HCT116 (cell line): Measurements from ENCODE around the gene PRDM1. TPM values are rescaled to one million over a fixed set of nuclear protein-coding genes. Genes with fewer than 3 reads are reported as not detected.

Source experiments
- ATAC-seq: fragments of 200-7000 bp; cut with Tn5 transposase; 2 replicates; pipeline ENCODE4 v1.9.1; 2020; ENCODE audit warnings: mild to moderate bottlenecking, moderate library complexity
- BruUV-seq: library from RNA; stranded (reverse); fragments of 400-500 nt; replicated peaks from 2 replicates; lab custom pipeline; 2021; lab: Mats Ljungman, UMichigan
- CTCF ChIA-PET: fragments of 300-600 bp; sonication (Branson Sonifier 250); formaldehyde crosslinking; loops from one replicate; lab custom pipeline; 2021; ENCODE audit warnings: antibody characterized with exemption; lab: Charles Lee
- POLR2A ChIA-PET: fragments of 300-600, 350-600 bp; sonication (Branson Sonifier 250); formaldehyde crosslinking; loops from one replicate; lab custom pipeline; 2021; ENCODE audit warnings: antibody characterized with exemption; lab: Charles Lee
- RAD21 ChIA-PET, 2 experiments: fragments of 300-600 bp; sonication (Branson Sonifier 250); formaldehyde crosslinking; loops; one replicate each; lab custom pipeline; 2023; ENCODE audit warnings: low total read pairs in 2 of 2; ENCODE audit not compliant: uncharacterized antibody in 2 of 2, unreplicated experiment in 2 of 2, low non-redundant PET in 1 of 2; lab: Charles Lee
- DNase-seq: peaks from one replicate; pipeline ENCODE4 v3.0.0-alpha.2; 2010; ENCODE audit warnings: low read depth, low spot score
- H2AFZ ChIP-seq: fragments of 200-600 bp; shearing (Covaris generic), sonication (generic); 2 replicates; pipeline ENCODE4 v1.6.1; 2017; ENCODE audit warnings: low read depth, mixed run types, mixed read lengths, antibody characterized with exemption, low read length; ENCODE audit not compliant: poor library complexity, severe bottlenecking
- H3K27ac ChIP-seq: 2 replicates; pipeline ENCODE4 v1.5.1; 2012; ENCODE audit warnings: low read depth, low read length
- H3K27me3 ChIP-seq: fragments of 200-600 bp; sonication (generic); 2 replicates; pipeline ENCODE4 v1.6.1; 2016; ENCODE audit warnings: mixed run types, low read length, mixed read lengths; ENCODE audit not compliant: insufficient read depth
- H3K36me3 ChIP-seq, 2 experiments: fragments of 200-500 bp in 1 of 2; fragments of 200-600 bp in 1 of 2; sonication (Bioruptor generic) in 1 of 2; sonication (generic) in 1 of 2; 2 replicates each; pipeline versions ENCODE4 v1.5.1 to v1.6.1; 2014 to 2016; ENCODE audit warnings: low read length in 2 of 2, inconsistent platforms in 1 of 2, mixed read lengths in 1 of 2, mixed run types in 1 of 2; ENCODE audit not compliant: insufficient read depth in 2 of 2, control insufficient read depth in 1 of 2
- H3K4me1 ChIP-seq, 2 experiments: fragments of 200-600 bp in 1 of 2; sonication (generic) in 1 of 2; 2 replicates each; pipeline versions ENCODE4 v1.5.1 to v1.6.1; 2012 to 2017; ENCODE audit warnings: low read length in 2 of 2, inconsistent platforms in 1 of 2, mild to moderate bottlenecking in 1 of 2, mixed read lengths in 1 of 2, mixed run types in 1 of 2, moderate library complexity in 1 of 2; ENCODE audit not compliant: insufficient read depth in 2 of 2, control insufficient read depth in 1 of 2
- H3K4me2 ChIP-seq: fragments of 200-600 bp; sonication (generic); 2 replicates; pipeline ENCODE4 v1.6.1; 2017; ENCODE audit warnings: mixed run types, low read length, mixed read lengths
- H3K4me3 ChIP-seq, 2 experiments: fragments of 200-600 bp in 1 of 2; sonication (generic) in 1 of 2; replicated peaks in 1 of 2; 2 replicates each; pipeline ENCODE4 v1.5.1; 2011 to 2016; ENCODE audit warnings: low read length in 2 of 2, control low read depth in 1 of 2, low read depth in 1 of 2, mild to moderate bottlenecking in 1 of 2, mixed read lengths in 1 of 2, mixed run types in 1 of 2
- H3K79me2 ChIP-seq: fragments of 200-600 bp; sonication (generic); 2 replicates; pipeline ENCODE4 v1.6.1; 2017; ENCODE audit warnings: mild to moderate bottlenecking, mixed run types, low read length, moderate library complexity, mixed read lengths; ENCODE audit not compliant: insufficient read depth
- H3K9ac ChIP-seq: fragments of 200-600 bp; sonication (generic); 2 replicates; pipeline ENCODE4 v1.6.1; 2016; ENCODE audit warnings: low read length, mixed read lengths
- H3K9me2 ChIP-seq: fragments of 200-600 bp; sonication (generic), shearing (Covaris generic); 2 replicates; pipeline ENCODE4 v1.6.1; 2017; ENCODE audit warnings: mixed run types, mild to moderate bottlenecking, moderate library complexity; ENCODE audit not compliant: insufficient read depth
- H3K9me3 ChIP-seq, 2 experiments: fragments of 200-500 bp in 1 of 2; fragments of 200-600 bp in 1 of 2; sonication (Bioruptor generic) in 1 of 2; sonication (generic) in 1 of 2; 2 replicates each; pipeline ENCODE4 v1.6.1; 2014 to 2017; ENCODE audit warnings: low read length in 2 of 2, mixed read lengths in 2 of 2, inconsistent platforms in 1 of 2, low read depth in 1 of 2, mild to moderate bottlenecking in 1 of 2, mixed run types in 1 of 2, moderate library complexity in 1 of 2; ENCODE audit not compliant: control insufficient read depth in 1 of 2, insufficient read depth in 1 of 2
- H4K20me1 ChIP-seq: fragments of 200-600 bp; sonication (generic), shearing (Covaris generic); 2 replicates; pipeline ENCODE4 v1.6.1; 2017; ENCODE audit warnings: mixed run types, mild to moderate bottlenecking, moderate library complexity; ENCODE audit not compliant: insufficient read depth
- EGR1 ChIP-seq: IDR thresholded peaks from 2 replicates; pipeline ENCODE4 v1.6.1; 2012; ENCODE audit warnings: low read depth
- EZH2 ChIP-seq: fragments of 200-600 bp; sonication (generic); IDR thresholded peaks from 2 replicates; pipeline ENCODE4 v1.6.1; 2017; ENCODE audit warnings: antibody characterized with exemption, mixed run types
- EZH2phosphoT487 ChIP-seq: fragments of 200-600 bp; IDR thresholded peaks from 2 replicates; pipeline ENCODE4 v1.6.1; 2018; ENCODE audit warnings: antibody characterized with exemption, borderline replicate concordance
- FOSL1 ChIP-seq: IDR thresholded peaks from 2 replicates; pipeline ENCODE4 v1.6.1; 2012; ENCODE audit warnings: low read depth
- POLR2A ChIP-seq: IDR thresholded peaks from 2 replicates; pipeline ENCODE4 v1.7.0; 2011; ENCODE audit warnings: borderline replicate concordance; ENCODE audit not compliant: insufficient read depth, insufficient read length; ENCODE audit errors: extremely low read depth
- POLR2AphosphoS5 ChIP-seq: IDR thresholded peaks from 2 replicates; pipeline ENCODE4 v1.6.1; 2011; ENCODE audit warnings: mild to moderate bottlenecking, low read depth, low read length, moderate library complexity
- RAD21 ChIP-seq: IDR thresholded peaks from 2 replicates; pipeline ENCODE4 v1.6.1; 2012; ENCODE audit warnings: low read depth, mild to moderate bottlenecking
- SP1 ChIP-seq: IDR thresholded peaks from 2 replicates; pipeline ENCODE4 v1.6.1; 2012; ENCODE audit warnings: low read depth
- SRF ChIP-seq: IDR thresholded peaks from 2 replicates; pipeline ENCODE4 v1.6.1; 2012; ENCODE audit warnings: low read depth
- TCF7L2 ChIP-seq: IDR thresholded peaks from 2 replicates; pipeline ENCODE4 v1.7.0; 2011; ENCODE audit warnings: borderline replicate concordance, inconsistent platforms; ENCODE audit not compliant: insufficient read depth, insufficient read length; ENCODE audit errors: extremely low read depth
- YY1 ChIP-seq: IDR thresholded peaks from 2 replicates; pipeline ENCODE4 v1.6.1; 2011; ENCODE audit warnings: low read length, low read depth, moderate library complexity, mild to moderate bottlenecking; ENCODE audit not compliant: insufficient replicate concordance; ENCODE audit errors: extremely low read depth
- ZFX ChIP-seq: fragments of 450-650 bp; IDR thresholded peaks from 2 replicates; pipeline ENCODE4 v1.6.1; 2017
- intact Hi-C: fragments of 100-400 bp; cut with micrococcal nuclease; formaldehyde crosslinking; loops from 2 replicates; pipeline ENCODE4 v1.10.0; 2022
- total RNA-seq: library from RNA; stranded (reverse); gene quantifications from one replicate; pipeline ENCODE4 v1.2.1, GENCODE V29; 2021; ENCODE audit not compliant: unreplicated experiment
- TF ChIP-seq, protein P1 (sequence below): IDR thresholded peaks from 2 replicates; pipeline ENCODE4 v1.6.1; 2011; ENCODE audit warnings: mild to moderate bottlenecking, low read length, moderate library complexity; ENCODE audit not compliant: insufficient replicate concordance; ENCODE audit errors: extremely low read depth
- TF ChIP-seq, protein P2 (sequence below): IDR thresholded peaks from 2 replicates; pipeline ENCODE4 v1.6.1; 2012
- TF ChIP-seq, protein P3 (sequence below): IDR thresholded peaks from 2 replicates; pipeline ENCODE4 v1.6.1; 2012
- TF ChIP-seq, protein P4 (sequence below): IDR thresholded peaks from 2 replicates; pipeline ENCODE4 v1.6.1; 2012; ENCODE audit warnings: low read depth
- TF ChIP-seq, protein P5 (sequence below), 3 experiments: fragments of 200-600 bp in 1 of 3; sonication (generic) in 1 of 3; IDR thresholded peaks in 2 of 3; conservative IDR thresholded peaks in 1 of 3; 2 replicates each; pipeline ENCODE4 v1.5.1; 2012 to 2017; ENCODE audit warnings: low read depth in 2 of 3, low read length in 2 of 3, antibody characterized with exemption in 1 of 3, borderline replicate concordance in 1 of 3, control low read depth in 1 of 3, mild to moderate bottlenecking in 1 of 3, mixed read lengths in 1 of 3, mixed run types in 1 of 3, moderate library complexity in 1 of 3; ENCODE audit not compliant: insufficient read depth in 1 of 3

The PRDM1 gene
- total RNA-seq, 1 experiment from 2014 or later, result 3.4 TPM

GRCh38 chr6:106064142-106064541 is 22.0 kb upstream of the PRDM1 start:
- H3K36me3 ChIP-seq, result no peaks in the 10 kb centered on the region
- no peak overlapping the region for H2AFZ ChIP-seq
- no peak overlapping the region for H3K9ac ChIP-seq
- H3K27ac ChIP-seq, result no peak overlapping the region
- H3K4me2 ChIP-seq, result no peak overlapping the region
- RAD21 ChIA-PET, result no interaction called here
- H3K79me2 ChIP-seq, result no peaks in the 10 kb centered on the region
- ATAC-seq, result no peak
- DNase-seq, result no peak
- H3K4me3 ChIP-seq, result no peak overlapping the region
- POLR2A ChIA-PET, result no interaction called here
- no peaks in the 10 kb centered on the region for H4K20me1 ChIP-seq
- BruUV-seq, result no TSS peak
- CTCF ChIA-PET, result no interaction called here
- H3K9me3 ChIP-seq, result no peaks in the 10 kb centered on the region
- intact Hi-C loops, result no loop called here
- H3K4me1 ChIP-seq, result no peaks in the 10 kb centered on the region
- no peak for TF ChIP-seq POLR2A
- no peak for TF ChIP-seq SP1
- TF ChIP-seq, protein P1, sequence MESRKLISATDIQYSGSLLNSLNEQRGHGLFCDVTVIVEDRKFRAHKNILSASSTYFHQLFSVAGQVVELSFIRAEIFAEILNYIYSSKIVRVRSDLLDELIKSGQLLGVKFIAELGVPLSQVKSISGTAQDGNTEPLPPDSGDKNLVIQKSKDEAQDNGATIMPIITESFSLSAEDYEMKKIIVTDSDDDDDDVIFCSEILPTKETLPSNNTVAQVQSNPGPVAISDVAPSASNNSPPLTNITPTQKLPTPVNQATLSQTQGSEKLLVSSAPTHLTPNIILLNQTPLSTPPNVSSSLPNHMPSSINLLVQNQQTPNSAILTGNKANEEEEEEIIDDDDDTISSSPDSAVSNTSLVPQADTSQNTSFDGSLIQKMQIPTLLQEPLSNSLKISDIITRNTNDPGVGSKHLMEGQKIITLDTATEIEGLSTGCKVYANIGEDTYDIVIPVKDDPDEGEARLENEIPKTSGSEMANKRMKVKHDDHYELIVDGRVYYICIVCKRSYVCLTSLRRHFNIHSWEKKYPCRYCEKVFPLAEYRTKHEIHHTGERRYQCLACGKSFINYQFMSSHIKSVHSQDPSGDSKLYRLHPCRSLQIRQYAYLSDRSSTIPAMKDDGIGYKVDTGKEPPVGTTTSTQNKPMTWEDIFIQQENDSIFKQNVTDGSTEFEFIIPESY, result no peak
- no peak for TF ChIP-seq FOSL1
- TF ChIP-seq, protein P2, sequence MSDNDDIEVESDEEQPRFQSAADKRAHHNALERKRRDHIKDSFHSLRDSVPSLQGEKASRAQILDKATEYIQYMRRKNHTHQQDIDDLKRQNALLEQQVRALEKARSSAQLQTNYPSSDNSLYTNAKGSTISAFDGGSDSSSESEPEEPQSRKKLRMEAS, result no peak
- no peak for TF ChIP-seq TCF7L2
- TF ChIP-seq, protein P3, sequence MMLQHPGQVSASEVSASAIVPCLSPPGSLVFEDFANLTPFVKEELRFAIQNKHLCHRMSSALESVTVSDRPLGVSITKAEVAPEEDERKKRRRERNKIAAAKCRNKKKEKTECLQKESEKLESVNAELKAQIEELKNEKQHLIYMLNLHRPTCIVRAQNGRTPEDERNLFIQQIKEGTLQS, result no peak
- no peak for TF ChIP-seq EZH2
- TF ChIP-seq ZFX, result no peak
- no peak for TF ChIP-seq EGR1
- no peak for TF ChIP-seq EZH2phosphoT487
- TF ChIP-seq POLR2AphosphoS5, result no peak
- TF ChIP-seq, protein P4, sequence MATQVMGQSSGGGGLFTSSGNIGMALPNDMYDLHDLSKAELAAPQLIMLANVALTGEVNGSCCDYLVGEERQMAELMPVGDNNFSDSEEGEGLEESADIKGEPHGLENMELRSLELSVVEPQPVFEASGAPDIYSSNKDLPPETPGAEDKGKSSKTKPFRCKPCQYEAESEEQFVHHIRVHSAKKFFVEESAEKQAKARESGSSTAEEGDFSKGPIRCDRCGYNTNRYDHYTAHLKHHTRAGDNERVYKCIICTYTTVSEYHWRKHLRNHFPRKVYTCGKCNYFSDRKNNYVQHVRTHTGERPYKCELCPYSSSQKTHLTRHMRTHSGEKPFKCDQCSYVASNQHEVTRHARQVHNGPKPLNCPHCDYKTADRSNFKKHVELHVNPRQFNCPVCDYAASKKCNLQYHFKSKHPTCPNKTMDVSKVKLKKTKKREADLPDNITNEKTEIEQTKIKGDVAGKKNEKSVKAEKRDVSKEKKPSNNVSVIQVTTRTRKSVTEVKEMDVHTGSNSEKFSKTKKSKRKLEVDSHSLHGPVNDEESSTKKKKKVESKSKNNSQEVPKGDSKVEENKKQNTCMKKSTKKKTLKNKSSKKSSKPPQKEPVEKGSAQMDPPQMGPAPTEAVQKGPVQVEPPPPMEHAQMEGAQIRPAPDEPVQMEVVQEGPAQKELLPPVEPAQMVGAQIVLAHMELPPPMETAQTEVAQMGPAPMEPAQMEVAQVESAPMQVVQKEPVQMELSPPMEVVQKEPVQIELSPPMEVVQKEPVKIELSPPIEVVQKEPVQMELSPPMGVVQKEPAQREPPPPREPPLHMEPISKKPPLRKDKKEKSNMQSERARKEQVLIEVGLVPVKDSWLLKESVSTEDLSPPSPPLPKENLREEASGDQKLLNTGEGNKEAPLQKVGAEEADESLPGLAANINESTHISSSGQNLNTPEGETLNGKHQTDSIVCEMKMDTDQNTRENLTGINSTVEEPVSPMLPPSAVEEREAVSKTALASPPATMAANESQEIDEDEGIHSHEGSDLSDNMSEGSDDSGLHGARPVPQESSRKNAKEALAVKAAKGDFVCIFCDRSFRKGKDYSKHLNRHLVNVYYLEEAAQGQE, result no peak
- TF ChIP-seq, protein P5, sequence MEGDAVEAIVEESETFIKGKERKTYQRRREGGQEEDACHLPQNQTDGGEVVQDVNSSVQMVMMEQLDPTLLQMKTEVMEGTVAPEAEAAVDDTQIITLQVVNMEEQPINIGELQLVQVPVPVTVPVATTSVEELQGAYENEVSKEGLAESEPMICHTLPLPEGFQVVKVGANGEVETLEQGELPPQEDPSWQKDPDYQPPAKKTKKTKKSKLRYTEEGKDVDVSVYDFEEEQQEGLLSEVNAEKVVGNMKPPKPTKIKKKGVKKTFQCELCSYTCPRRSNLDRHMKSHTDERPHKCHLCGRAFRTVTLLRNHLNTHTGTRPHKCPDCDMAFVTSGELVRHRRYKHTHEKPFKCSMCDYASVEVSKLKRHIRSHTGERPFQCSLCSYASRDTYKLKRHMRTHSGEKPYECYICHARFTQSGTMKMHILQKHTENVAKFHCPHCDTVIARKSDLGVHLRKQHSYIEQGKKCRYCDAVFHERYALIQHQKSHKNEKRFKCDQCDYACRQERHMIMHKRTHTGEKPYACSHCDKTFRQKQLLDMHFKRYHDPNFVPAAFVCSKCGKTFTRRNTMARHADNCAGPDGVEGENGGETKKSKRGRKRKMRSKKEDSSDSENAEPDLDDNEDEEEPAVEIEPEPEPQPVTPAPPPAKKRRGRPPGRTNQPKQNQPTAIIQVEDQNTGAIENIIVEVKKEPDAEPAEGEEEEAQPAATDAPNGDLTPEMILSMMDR (IDR thresholded peaks at IDR 0.05 in 2 of 3, conservative IDR thresholded peaks at IDR 0.05 in 1 of 3; ENCODE audit: borderline replicate concordance in 1 of 3, insufficient read depth in 1 of 3, low read depth in 2 of 3, low read length in 2 of 3), result no peak
- TF ChIP-seq YY1, result no peak
- TF ChIP-seq SRF, result no peak
- no peak for TF ChIP-seq RAD21
- no peaks in the 10 kb centered on the region for H3K27me3 ChIP-seq
- H3K9me2 ChIP-seq, result no peaks in the 10 kb centered on the region
